Lower leg skin (tissue), 3 donors: Measurements from ENCODE around the gene LRIG1.

Experiments used
- POLR2A ChIP-seq, 2 donors: fragments of 450-650 bp; IDR thresholded peaks; one replicate each; pipeline ENCODE4 v1.6.1; 2016 to 2017; ENCODE audit warnings: antibody characterized with exemption in 2 of 2, mild to moderate bottlenecking in 1 of 2, moderate library complexity in 1 of 2
- TF ChIP-seq, protein P1 (sequence below), 3 donors: fragments of 450-650 bp; IDR thresholded peaks; one replicate each; pipeline ENCODE4 v1.5.1; 2016; ENCODE audit warnings: antibody characterized with exemption in 3 of 3, mild to moderate bottlenecking in 3 of 3, moderate library complexity in 2 of 3

DNA sequence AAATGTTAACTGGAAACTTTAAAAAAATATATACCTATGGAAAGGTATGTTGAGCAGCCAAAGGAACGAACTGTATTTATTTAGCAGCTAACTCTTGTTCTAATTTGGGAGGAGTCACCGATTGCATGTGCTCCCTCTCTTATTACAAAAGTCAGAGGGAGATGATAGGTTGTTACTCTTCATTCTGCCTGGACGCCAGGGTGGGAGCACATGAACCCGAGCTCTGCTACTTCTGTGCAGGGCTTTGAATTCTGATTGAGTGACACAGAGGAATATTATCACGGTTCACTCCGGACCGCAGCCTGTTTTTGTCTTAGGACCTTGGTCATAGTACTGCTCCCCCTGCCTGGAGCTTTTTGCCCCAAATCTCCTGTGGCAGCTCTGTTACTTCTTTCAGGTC is 36.9 kb upstream of the LRIG1 start:
- no peak for TF ChIP-seq POLR2A (IDR thresholded peaks at IDR 0.05)
- TF ChIP-seq, protein P1, sequence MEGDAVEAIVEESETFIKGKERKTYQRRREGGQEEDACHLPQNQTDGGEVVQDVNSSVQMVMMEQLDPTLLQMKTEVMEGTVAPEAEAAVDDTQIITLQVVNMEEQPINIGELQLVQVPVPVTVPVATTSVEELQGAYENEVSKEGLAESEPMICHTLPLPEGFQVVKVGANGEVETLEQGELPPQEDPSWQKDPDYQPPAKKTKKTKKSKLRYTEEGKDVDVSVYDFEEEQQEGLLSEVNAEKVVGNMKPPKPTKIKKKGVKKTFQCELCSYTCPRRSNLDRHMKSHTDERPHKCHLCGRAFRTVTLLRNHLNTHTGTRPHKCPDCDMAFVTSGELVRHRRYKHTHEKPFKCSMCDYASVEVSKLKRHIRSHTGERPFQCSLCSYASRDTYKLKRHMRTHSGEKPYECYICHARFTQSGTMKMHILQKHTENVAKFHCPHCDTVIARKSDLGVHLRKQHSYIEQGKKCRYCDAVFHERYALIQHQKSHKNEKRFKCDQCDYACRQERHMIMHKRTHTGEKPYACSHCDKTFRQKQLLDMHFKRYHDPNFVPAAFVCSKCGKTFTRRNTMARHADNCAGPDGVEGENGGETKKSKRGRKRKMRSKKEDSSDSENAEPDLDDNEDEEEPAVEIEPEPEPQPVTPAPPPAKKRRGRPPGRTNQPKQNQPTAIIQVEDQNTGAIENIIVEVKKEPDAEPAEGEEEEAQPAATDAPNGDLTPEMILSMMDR (IDR thresholded peaks at IDR 0.05), result no peak
